GM15510 (cell line): ENCODE data around the gene EID3.

Source experiments
- POLR2A ChIP-seq: IDR thresholded peaks from 3 replicates; pipeline ENCODE4 v1.6.1; 2011; ENCODE audit warnings: borderline replicate concordance; ENCODE audit not compliant: insufficient read length; ENCODE audit errors: extremely low read depth

EID3 gene

GRCh38 chr12:104282109-104282508 is 21.4 kb upstream of the EID3 start:
- TF ChIP-seq POLR2A: no peak

- no peak for TF ChIP-seq POLR2A
These were observed 17.6 kb upstream of the EID3 start for GRCh38 chr12:104285740-104286515.

- peak; percentile 79 for TF ChIP-seq POLR2A
These were observed 16.7 kb upstream of the EID3 start for GRCh38 chr12:104286516-104287482.

GRCh38 chr12:104288635-104289274 is 14.8 kb upstream of the EID3 start:
- TF ChIP-seq POLR2A: peak; percentile 73

- TF ChIP-seq POLR2A: no peak
These were observed 13.2 kb upstream of the EID3 start for GRCh38 chr12:104290320-104290719.

GRCh38 chr12:104290855-104291254 is 12.7 kb upstream of the EID3 start:
- TF ChIP-seq POLR2A: no peak

GRCh38 chr12:104291867-104292524 is 11.5 kb upstream of the EID3 start:
- no peak for TF ChIP-seq POLR2A

- no peak for TF ChIP-seq POLR2A
These were observed 10.4 kb upstream of the EID3 start for GRCh38 chr12:104292872-104293794.

GRCh38 chr12:104294927-104295668 is 8.4 kb upstream of the EID3 start:
- TF ChIP-seq POLR2A: no peak

GRCh38 chr12:104295954-104296353 is 7.6 kb upstream of the EID3 start:
- TF ChIP-seq POLR2A: no peak

- no peak for TF ChIP-seq POLR2A
These were observed 6.8 kb upstream of the EID3 start for GRCh38 chr12:104296718-104297117.

- TF ChIP-seq POLR2A: no peak
These were observed 5.9 kb upstream of the EID3 start for GRCh38 chr12:104297477-104298113.
